ENCODE measurements around the gene DPP10.

Gene DPP10

GRCh38 chr2:114789989-114790388 is 347.5 kb downstream of the DPP10 start:
- no peak for DNase-seq (ENCODE audit: low spot score)
- FAIRE-seq = no peak

GRCh38 chr2:114797540-114797939 is 355.1 kb downstream of the DPP10 start:
- no peak for FAIRE-seq

DNA sequence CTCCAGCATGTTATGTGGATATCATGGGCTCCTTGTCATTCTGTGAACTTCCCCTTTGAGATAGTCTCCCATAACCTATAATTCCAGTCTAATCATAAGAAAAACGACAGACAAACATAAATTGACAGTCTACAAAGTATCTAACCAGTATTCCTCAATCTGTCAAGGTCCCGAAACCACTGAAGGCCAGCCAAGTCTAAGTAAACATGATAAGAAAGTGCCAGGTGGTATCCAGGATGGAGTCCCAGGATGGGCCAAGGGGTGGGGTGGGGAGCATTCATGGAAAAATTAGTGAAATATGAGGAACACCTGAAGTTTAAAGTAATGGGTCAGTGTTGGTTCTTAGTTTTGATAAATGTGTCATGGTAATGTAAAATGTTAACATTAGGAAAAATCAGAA is 355.5 kb downstream of the DPP10 start:
- no peak for DNase-seq (ENCODE audit: low spot score)
- no peak for FAIRE-seq

More at GRCh38 chr2:114797540-114797939, 355.1 kb downstream of the DPP10 start:
- DNase-seq (ENCODE audit: low spot score) = no peak

DNA sequence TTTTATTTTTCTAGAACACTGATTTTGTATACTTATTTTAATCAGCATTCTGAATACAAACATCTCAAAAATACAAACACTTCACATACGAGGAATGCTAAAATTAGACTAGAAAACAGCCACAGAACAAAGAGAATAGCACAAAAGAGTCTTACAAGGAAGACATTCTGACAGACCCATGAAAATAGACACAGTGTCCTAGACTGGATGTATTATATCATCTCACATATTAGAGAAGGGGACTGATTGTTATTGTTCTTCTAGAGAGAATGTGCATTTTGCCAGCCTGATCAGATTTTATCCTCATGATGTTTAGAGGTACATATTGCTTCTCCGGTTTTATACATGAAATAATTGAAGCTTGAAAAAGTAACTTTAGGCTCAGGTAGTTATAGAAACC is 357.9 kb downstream of the DPP10 start:
- FAIRE-seq (no peak), DNase-seq (ENCODE audit: low spot score) (no peak)

DNA sequence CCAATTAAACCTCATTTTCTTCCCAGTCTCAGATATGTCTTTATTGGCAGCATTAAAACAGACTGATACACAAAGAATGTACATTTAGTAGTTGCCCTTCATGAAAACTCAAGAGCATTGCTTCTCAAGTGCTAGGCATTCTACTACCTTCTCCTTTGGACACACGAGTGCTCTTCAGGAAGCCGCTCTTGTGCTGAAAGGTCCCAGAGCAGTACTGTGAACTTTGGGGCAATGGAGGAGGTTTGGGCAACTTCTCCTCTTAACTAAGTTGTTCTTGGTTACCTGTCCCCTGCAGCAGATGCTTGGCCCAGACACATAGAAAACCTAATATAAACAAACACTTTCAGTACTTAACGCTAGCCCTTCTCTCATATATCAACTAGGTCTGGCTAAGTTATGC is 362.8 kb downstream of the DPP10 start:
- FAIRE-seq = no peak
- no peak for DNase-seq (ENCODE audit: low spot score)

DNA sequence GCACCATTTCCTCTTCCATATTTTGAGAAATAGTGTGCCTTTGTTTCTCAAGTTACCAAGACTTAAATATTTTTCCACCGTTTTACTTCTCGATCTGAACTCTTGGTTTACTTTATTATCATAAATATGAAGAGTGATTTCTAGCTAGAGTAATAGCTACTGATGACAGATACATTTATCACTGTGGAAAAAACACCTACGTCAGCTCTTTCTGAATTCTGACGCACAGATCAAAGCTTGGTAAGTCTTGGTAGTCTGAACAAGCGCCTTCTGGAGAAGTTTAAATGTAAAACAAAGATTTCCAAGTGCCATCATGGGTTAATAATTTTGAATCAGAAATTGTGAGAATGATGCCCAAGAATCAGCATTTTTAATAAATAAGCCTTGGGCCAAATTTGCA is 367.7 kb downstream of the DPP10 start:
- DNase-seq (ENCODE audit: low spot score) (no peak), FAIRE-seq (no peak)

GRCh38 chr2:114812261-114812660 is 369.8 kb downstream of the DPP10 start:
- no peak for DNase-seq (ENCODE audit: low spot score)
- no peak for FAIRE-seq

DNA sequence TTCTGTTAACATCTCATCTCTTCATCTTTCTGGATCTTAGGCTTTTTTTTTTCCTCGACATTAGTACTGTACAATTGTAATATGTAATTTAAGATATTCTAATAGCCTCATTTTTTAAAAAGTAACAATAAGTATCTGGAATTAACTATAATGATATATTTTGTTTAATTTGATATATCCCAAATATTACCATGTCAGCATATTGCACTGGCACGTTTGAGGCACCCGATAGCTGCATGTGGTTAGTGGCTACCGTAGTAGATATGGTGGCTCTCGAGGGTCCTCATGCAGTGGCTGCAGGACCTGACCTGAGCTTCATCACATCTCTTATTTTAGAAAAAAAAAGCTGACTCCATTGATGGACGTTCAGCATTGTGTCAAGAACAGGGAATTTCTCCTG is 371.9 kb downstream of the DPP10 start:
- FAIRE-seq (no peak), DNase-seq (ENCODE audit: low spot score) (no peak)

DNA sequence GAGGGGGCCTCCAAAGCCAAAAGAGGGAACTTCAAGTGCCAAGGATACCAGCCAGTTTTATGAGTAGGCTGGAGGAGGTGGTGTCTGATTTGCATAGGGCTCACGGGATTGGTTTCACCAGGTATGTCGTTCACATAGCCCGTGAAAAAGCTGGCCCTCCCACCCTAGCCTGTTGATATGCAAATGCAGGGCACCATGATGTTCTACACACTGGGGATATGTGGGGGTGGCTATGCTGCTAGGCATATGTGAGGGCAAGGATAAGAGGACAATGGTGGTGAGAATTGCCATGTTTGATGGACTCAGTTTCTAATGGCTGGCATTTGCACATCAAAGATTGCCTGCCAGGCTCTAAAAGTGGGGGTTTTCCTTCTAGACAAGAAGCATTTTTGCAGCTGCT is 378.6 kb downstream of the DPP10 start:
- DNase-seq (ENCODE audit: low spot score) (no peak), FAIRE-seq (no peak)

- FAIRE-seq (no peak), DNase-seq (ENCODE audit: low spot score) (no peak)
Measured at GRCh38 chr2:114843963-114844362, 401.5 kb downstream of the DPP10 start.

- DNase-seq (ENCODE audit: low spot score) (no peak), FAIRE-seq (no peak)
Measured at GRCh38 chr2:114857196-114857595, 414.8 kb downstream of the DPP10 start.

GRCh38 chr2:114859726-114860510 is 417.5 kb downstream of the DPP10 start:
- no peak for FAIRE-seq

GRCh38 chr2:114862243-114862642 is 419.8 kb downstream of the DPP10 start:
- no peak for FAIRE-seq
- DNase-seq (ENCODE audit: low spot score) = no peak

More at GRCh38 chr2:114859726-114860510, 417.5 kb downstream of the DPP10 start:
- DNase-seq (ENCODE audit: low spot score) = no peak

- FAIRE-seq = no peak
- no peak for DNase-seq (ENCODE audit: low spot score)
Measured at GRCh38 chr2:114864901-114865300, 422.5 kb downstream of the DPP10 start.

DNA sequence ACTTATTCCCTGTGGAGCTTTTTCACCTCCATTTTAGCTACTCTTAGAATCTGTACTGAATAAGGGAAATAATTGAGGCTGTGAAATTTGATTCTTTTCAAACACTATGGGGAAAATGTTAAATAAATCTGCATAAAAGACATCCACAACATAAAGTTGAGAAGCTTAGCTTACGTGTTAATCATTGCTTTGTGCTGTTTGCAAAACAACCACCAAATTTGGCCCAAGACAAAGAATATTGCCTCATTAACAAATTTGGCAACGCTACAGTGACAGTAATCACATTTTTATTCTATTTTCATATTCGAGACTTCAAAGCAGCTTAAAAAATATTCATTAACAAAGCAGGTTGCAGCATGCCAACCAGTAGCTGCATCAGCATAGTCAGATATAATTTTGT is 437.6 kb downstream of the DPP10 start:
- no peak for DNase-seq (ENCODE audit: low spot score)
- FAIRE-seq = no peak

- DNase-seq (ENCODE audit: low spot score) (peak; percentile 8), FAIRE-seq (no peak)
Measured at GRCh38 chr2:114919985-114920384, 477.5 kb downstream of the DPP10 start.

DNA sequence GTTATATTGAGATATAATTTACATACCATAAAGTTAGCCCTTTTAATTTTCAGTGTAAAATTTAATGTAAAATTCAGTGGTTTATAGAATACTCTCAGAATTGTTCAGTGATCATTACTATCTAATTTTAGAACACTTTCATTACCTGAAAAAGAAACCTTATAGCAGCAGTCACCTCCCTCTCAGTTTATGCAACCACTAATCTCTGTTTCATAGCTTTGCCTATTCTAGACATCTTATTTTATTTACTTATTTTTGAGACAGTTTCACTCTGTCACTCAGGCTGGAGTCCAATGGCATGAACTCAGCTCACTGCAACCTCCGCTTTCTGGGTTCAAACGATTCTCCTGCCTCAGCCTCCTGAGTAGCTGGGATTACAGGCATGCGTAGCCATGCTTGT is 479.6 kb downstream of the DPP10 start:
- DNase-seq (ENCODE audit: low spot score) = no peak
- FAIRE-seq = no peak

DNA sequence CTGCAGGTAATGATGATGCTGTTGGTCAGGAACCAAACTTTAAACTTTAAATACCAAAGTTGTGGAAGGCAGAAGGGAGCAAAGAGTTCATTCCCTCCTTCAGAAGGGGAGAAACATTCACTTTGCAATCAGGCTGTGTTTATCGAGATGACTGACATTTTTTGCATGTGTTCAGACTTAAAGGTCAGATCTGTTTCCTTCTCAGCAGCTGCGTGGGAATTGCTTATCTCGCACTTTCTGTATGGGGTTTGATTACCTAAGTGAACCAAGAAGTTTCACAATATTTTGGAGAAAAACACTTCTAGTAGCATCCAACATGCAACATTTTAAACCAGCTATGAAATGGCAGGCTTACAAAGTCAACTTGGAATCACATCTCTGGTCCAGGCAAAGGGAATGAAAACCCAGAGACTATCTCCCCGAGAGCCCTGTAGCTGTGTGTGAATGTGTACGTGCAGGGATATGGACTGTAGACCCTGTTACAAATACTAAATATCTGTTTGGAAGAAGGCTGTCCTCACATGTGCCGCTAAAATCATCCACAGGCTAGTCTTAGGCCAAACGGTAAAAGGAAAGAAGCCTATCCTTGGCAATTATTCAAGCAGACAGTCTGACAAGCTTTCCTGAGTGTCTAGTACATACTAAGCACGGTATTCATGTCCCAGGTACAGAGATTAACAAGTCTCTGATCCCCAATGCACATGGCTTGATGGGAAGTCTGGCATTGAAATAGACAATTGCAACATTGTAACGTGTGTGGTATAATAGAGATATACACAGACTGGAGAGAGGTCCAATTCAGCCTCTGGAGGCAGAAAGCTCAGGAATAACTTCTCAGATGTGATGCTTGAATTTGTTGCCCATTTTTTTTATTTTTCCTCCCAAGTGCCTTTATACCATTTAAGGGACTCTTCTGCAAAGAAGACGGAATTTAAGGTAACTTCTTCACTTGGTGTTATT is 483.1 kb downstream of the DPP10 start:
- FAIRE-seq (no peak), DNase-seq (ENCODE audit: low spot score) (no peak)

DNA sequence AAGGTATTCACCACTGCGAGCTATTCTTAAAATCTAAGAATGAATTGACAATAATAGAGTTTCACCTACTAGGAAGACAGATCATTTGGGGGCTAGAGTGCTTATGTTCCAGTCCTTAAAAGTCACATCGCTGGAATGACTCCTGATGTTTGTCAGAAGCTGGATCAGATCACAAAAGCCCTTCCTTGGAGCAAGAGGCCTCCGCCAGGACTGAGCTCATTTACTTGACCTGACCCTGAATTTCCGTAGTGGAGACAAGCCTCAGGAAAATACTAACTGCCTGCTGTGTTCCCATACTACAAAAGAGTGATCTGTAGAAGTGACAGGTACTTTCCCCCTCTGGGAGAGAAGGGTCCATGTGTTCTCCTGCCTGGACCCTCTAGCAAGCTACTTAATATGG is 483.9 kb downstream of the DPP10 start:
- FAIRE-seq (no peak), DNase-seq (ENCODE audit: low spot score) (no peak)

DNA sequence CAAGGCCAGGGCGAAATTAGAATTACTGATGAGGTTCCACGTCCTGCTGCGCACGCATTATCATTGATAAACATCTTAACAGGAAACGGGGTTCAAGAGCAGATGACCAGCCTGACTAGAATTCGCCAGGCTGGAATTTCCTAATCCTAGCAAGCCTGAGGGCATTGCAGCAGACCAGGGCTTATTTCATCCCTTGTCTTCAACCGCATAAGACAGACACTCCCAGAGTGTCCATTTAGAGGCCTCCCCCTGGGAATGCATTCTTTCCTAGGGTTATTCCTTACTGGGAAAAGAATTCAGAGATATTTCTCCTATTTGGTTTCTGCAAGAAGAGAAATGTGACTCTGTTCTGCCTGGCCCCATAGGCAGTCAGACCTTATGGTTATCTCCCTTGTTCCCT is 486.8 kb downstream of the DPP10 start:
- FAIRE-seq (no peak), DNase-seq (ENCODE audit: low spot score) (no peak)

DNA sequence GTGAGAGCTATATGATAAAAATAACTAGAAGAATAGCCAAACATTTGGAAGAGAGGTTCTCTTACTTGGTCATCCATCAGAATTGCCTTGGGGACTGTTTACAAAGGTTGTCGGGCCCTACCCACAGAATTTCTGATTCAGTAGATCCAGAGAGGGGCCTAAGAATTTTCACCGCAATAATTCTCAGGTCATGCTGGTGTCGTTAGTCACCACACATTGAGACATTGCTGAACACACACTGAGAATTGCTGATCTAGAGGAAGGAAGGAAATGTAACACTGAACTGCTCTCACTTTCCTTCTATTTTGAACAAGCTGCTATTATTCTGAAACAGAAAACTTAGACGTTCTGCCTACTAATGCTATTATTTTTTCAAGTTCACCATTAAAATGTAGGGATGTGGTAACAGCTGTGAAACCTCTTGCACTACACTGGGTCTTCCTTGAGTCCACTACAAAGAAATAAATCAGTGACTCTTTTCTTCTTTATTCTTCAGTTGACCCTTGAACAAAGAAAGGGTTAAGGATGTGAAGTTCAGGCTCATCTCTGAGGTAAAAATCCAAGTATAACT is 491.3 kb downstream of the DPP10 start:
- no peak for FAIRE-seq
- DNase-seq (ENCODE audit: low spot score) = no peak

DNA sequence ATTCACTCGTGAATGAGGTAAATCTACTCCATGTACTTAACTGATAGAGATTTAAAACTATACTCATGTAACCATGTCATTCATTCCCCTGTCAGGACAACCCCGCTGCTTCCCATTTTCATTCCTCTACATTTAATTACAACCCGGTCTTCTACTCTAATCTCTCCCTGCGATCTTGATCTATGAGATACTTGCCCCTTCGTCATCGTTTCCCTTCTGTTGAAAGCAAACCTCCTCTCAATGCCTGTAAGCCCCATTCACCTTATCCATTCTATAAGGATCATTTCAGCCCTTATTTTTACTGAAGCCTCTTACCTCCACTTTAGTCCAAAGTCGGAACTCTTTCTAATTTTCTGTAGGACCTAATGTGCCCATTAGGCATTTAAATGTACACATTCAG is 492.6 kb downstream of the DPP10 start:
- DNase-seq (ENCODE audit: low spot score) (no peak), FAIRE-seq (no peak)
